Measurements from ENCODE around the gene CDV3. TPM values are rescaled to one million over a fixed set of nuclear protein-coding genes. Genes with fewer than 3 reads are reported as not detected.

CDV3 gene
- total RNA-seq, 2 donors from 2014 or later, result 114 to 118 TPM

DNA sequence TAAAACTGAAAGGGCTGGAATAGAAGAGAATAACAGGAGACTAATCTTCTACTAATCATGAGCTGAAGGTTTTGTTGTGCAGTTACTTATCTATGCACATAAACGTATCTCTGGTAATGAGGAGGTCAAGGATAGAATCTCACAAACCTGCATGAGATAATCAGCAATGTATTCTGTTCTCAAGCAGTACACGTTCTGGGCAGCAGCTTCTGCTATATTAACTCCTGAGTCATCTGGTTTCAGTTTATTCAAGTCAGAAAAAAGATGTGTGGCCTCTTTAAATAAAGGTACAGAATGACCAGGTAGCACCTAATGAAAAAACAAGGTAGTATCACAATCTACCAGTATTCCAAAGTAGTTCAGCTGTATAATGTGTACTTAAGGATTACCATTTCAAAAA, 34.9 kb downstream of the CDV3 start:
- H3K9me3 ChIP-seq (ENCODE audit: control insufficient read depth, low read length), result peaks cover 15% of the 10 kb centered on the region
- Mint-ChIP-seq H3K27me3 (ENCODE audit: insufficient read depth) (no peaks in the 10 kb centered on the region), H3K36me3 (ENCODE audit: low read depth) (peaks cover 66% of the 10 kb centered on the region), H3K4me3 (no peak overlapping the region), H3K27ac (no peak overlapping the region), H3K9me3 (no peaks in the 10 kb centered on the region), H3K4me1 (no peaks in the 10 kb centered on the region)
- TF ChIP-seq, protein P1, sequence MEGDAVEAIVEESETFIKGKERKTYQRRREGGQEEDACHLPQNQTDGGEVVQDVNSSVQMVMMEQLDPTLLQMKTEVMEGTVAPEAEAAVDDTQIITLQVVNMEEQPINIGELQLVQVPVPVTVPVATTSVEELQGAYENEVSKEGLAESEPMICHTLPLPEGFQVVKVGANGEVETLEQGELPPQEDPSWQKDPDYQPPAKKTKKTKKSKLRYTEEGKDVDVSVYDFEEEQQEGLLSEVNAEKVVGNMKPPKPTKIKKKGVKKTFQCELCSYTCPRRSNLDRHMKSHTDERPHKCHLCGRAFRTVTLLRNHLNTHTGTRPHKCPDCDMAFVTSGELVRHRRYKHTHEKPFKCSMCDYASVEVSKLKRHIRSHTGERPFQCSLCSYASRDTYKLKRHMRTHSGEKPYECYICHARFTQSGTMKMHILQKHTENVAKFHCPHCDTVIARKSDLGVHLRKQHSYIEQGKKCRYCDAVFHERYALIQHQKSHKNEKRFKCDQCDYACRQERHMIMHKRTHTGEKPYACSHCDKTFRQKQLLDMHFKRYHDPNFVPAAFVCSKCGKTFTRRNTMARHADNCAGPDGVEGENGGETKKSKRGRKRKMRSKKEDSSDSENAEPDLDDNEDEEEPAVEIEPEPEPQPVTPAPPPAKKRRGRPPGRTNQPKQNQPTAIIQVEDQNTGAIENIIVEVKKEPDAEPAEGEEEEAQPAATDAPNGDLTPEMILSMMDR (conservative IDR thresholded peaks at IDR 0.05), result no peak
- H3K4me1 ChIP-seq (ENCODE audit: control insufficient read depth, insufficient read depth, low read length), result no peaks in the 10 kb centered on the region
- no peak overlapping the region for H3K9ac ChIP-seq (ENCODE audit: extremely low read depth, low read length, poor library complexity, severe bottlenecking)
- no peaks in the 10 kb centered on the region for H3K27me3 ChIP-seq (ENCODE audit: control insufficient read depth, insufficient read depth, low read length, poor library complexity, severe bottlenecking)
- peaks cover 94% of the 10 kb centered on the region for H3K36me3 ChIP-seq (ENCODE audit: control insufficient read depth, insufficient read depth, low read length)
- no peak overlapping the region for H3K27ac ChIP-seq (ENCODE audit: low read depth, low read length)
- 88 to 92% methylated on average over 2 of the region's 2 CpGs for WGBS, 2 experiments (ENCODE audit: insufficient coverage in 1 of 2, insufficient read length in 1 of 2)
- H3K4me3 ChIP-seq (ENCODE audit: low read length), result no peak overlapping the region
- no peak for DNase-seq

DNA sequence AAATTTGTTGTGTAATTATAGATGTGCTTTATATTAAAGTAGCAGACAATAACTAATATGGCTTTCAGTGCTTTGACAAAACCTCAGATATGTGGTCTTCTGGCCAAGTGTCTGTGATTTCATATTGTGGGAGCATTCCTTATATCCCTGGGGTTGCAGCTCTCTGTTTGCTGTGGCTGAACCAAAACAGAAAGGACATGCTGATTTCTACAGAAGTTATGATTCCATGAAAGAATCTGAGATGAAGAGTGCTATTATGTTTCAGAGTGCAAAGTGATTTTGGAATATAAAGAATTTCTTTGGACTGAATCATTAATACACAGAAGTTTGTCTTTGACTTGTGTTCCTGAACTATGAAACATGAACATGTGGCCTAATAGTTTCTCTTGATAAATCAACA, 36.5 kb downstream of the CDV3 start:
- no peak overlapping the region for H3K27ac ChIP-seq (ENCODE audit: low read depth, low read length)
- TF ChIP-seq, protein P1 (conservative IDR thresholded peaks at IDR 0.05), result no peak
- no peaks in the 10 kb centered on the region for H3K4me1 ChIP-seq (ENCODE audit: control insufficient read depth, insufficient read depth, low read length)
- H3K27me3 ChIP-seq (ENCODE audit: control insufficient read depth, insufficient read depth, low read length, poor library complexity, severe bottlenecking), result no peaks in the 10 kb centered on the region
- Mint-ChIP-seq H3K27ac (no peak overlapping the region), H3K9me3 (no peaks in the 10 kb centered on the region), H3K4me3 (no peak overlapping the region), H3K4me1 (no peaks in the 10 kb centered on the region), H3K36me3 (ENCODE audit: low read depth) (peaks cover 66% of the 10 kb centered on the region), H3K27me3 (ENCODE audit: insufficient read depth) (no peaks in the 10 kb centered on the region)
- peaks cover 92% of the 10 kb centered on the region for H3K36me3 ChIP-seq (ENCODE audit: control insufficient read depth, insufficient read depth, low read length)
- H3K9me3 ChIP-seq (ENCODE audit: control insufficient read depth, low read length), result peaks cover 15% of the 10 kb centered on the region
- no peak for DNase-seq
- H3K4me3 ChIP-seq (ENCODE audit: low read length), result no peak overlapping the region
- H3K9ac ChIP-seq (ENCODE audit: extremely low read depth, low read length, poor library complexity, severe bottlenecking), result no peak overlapping the region

DNA sequence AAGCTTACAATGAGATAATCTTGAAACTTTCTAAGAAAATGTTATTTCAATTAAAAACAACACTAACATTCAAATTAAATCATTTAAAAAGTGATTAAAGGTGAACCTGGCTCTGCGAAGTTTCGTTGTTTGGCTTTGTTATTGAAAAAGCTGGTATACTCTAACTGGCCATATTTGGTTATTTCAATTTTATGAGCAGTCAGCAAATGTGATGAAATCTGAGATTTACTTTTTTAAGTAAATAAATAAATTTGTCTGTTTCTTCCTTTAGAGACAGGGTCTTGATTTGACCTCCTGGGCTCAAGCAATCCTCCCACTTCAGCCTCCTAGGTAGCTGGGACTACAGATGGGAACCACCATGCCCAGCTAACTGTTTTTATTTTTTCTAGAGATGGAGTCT, 38.0 kb downstream of the CDV3 start:
- Mint-ChIP-seq H3K9me3 (no peaks in the 10 kb centered on the region), H3K4me1 (no peaks in the 10 kb centered on the region), H3K27me3 (ENCODE audit: insufficient read depth) (no peaks in the 10 kb centered on the region), H3K36me3 (ENCODE audit: low read depth) (peaks cover 72% of the 10 kb centered on the region), H3K27ac (no peak overlapping the region), H3K4me3 (no peak overlapping the region)
- Histone ChIP-seq H3K4me3 (ENCODE audit: low read length) (no peak overlapping the region), H3K9ac (ENCODE audit: extremely low read depth, low read length, poor library complexity, severe bottlenecking) (no peak overlapping the region), H3K4me1 (ENCODE audit: control insufficient read depth, insufficient read depth, low read length) (no peaks in the 10 kb centered on the region), H3K27me3 (ENCODE audit: control insufficient read depth, insufficient read depth, low read length, poor library complexity, severe bottlenecking) (no peaks in the 10 kb centered on the region), H3K36me3 (ENCODE audit: control insufficient read depth, insufficient read depth, low read length) (peaks cover 93% of the 10 kb centered on the region), H3K9me3 (ENCODE audit: control insufficient read depth, low read length) (peaks cover 15% of the 10 kb centered on the region), H3K27ac (ENCODE audit: low read depth, low read length) (no peak overlapping the region)
- TF ChIP-seq, protein P1 (conservative IDR thresholded peaks at IDR 0.05), result no peak
- whole genome bisulfite sequencing, 2 experiments (ENCODE audit: insufficient coverage in 1 of 2, insufficient read length in 1 of 2), result 97 to 100% methylated on average over 2 of the region's 2 CpGs
- DNase-seq, result no peak
